B cell (primary cell): ENCODE results near the gene FOXD1. TPM values are rescaled to one million over a fixed set of nuclear protein-coding genes. Genes with fewer than 3 reads are reported as not detected.

Experiments
- ATAC-seq: fragments of 200-7000 bp; cut with Tn5 transposase; one replicate; pipeline ENCODE4 v1.10.0; 2021; ENCODE audit warnings: low read depth, mild to moderate bottlenecking, moderate number of reproducible peaks, moderate library complexity
- CTCF ChIA-PET: fragments of 350-600 bp; sonication (Branson Sonifier 250); formaldehyde crosslinking; loops from one replicate; lab custom pipeline; 2021; ENCODE audit warnings: antibody characterized with exemption, inconsistent platforms; lab: Charles Lee
- POLR2A ChIA-PET: fragments of 350-600 bp; sonication (Branson Sonifier 250); formaldehyde crosslinking; loops from one replicate; lab custom pipeline; 2021; ENCODE audit warnings: antibody characterized with exemption; lab: Charles Lee
- DNase-seq: peaks from one replicate; pipeline ENCODE4 v3.0.0; 2013
- H2AFZ ChIP-seq: 2 replicates; pipeline ENCODE4 v1.6.1; 2012; ENCODE audit warnings: mild to moderate bottlenecking, low read depth, low read length; ENCODE audit not compliant: insufficient read depth, poor library complexity, severe bottlenecking
- H3K27ac ChIP-seq, 2 donors: 1 replicate in 1 of 2; 2 replicates in 1 of 2; pipeline ENCODE4 v1.5.1; 2012 to 2013; ENCODE audit warnings: low read length in 2 of 2, mild to moderate bottlenecking in 2 of 2, moderate library complexity in 1 of 2
- H3K27me3 ChIP-seq, 4 experiments: fragments of 200-600 bp in 1 of 4; sonication (generic) in 1 of 4; replicated peaks in 1 of 4; 1 replicate in 2 of 4; 2 replicates in 2 of 4; pipeline versions ENCODE4 v1.6.1 to v1.7.0; 2013 to 2016; ENCODE audit warnings: low read length in 3 of 4, mild to moderate bottlenecking in 2 of 4, mixed read lengths in 1 of 4, moderate library complexity in 1 of 4; ENCODE audit not compliant: insufficient read depth in 4 of 4, control insufficient read depth in 3 of 4; ENCODE audit errors: control extremely low read depth in 1 of 4
- H3K36me3 ChIP-seq, 2 experiments: replicated peaks in 1 of 2; 1 replicate in 1 of 2; 2 replicates in 1 of 2; pipeline versions ENCODE4 v1.6.1 to v1.7.1; 2013; ENCODE audit warnings: low read length in 1 of 2; ENCODE audit not compliant: insufficient read depth in 2 of 2, control insufficient read depth in 1 of 2; ENCODE audit errors: control extremely low read depth in 1 of 2, extremely low read depth in 1 of 2
- H3K4me1 ChIP-seq, 2 donors: fragments of 200-600 bp in 1 of 2; sonication (generic) in 1 of 2; 1 replicate in 1 of 2; 2 replicates in 1 of 2; pipeline versions ENCODE4 v1.5.1 to v1.6.1; 2013 to 2017; ENCODE audit warnings: low read length in 2 of 2; ENCODE audit not compliant: control insufficient read depth in 2 of 2, insufficient read depth in 2 of 2
- H3K4me2 ChIP-seq: replicated peaks from 2 replicates; pipeline ENCODE3; 2012; ENCODE audit warnings: mild to moderate bottlenecking, low read depth, low read length; ENCODE audit not compliant: poor library complexity, severe bottlenecking
- H3K4me3 ChIP-seq, 5 experiments: fragments of 200-600 bp in 1 of 5; sonication (generic) in 1 of 5; 1 replicate in 3 of 5; 2 replicates in 2 of 5; pipeline versions ENCODE4 v1.5.1 to v1.7.0; 2011 to 2016; ENCODE audit warnings: low read length in 4 of 5, mild to moderate bottlenecking in 4 of 5, low read depth in 2 of 5, control low read depth in 1 of 5, moderate library complexity in 1 of 5; ENCODE audit not compliant: insufficient read depth in 1 of 5; ENCODE audit errors: control extremely low read depth in 1 of 5, extremely low read depth in 1 of 5
- H3K79me2 ChIP-seq: fragments of 200-600 bp; sonication (generic); one replicate; pipeline ENCODE4 v1.6.0; 2016; ENCODE audit warnings: low read length; ENCODE audit not compliant: control insufficient read depth, insufficient read depth
- H3K9ac ChIP-seq: fragments of 200-600 bp; sonication (generic); 2 replicates; pipeline ENCODE4 v1.6.1; 2017; ENCODE audit warnings: mild to moderate bottlenecking, low read length, moderate library complexity
- H3K9me3 ChIP-seq, 3 donors: one replicate each; pipeline versions ENCODE4 v1.6.1 to v1.7.1; 2013; ENCODE audit warnings: low read length in 2 of 3; ENCODE audit not compliant: control insufficient read depth in 2 of 3, insufficient read depth in 1 of 3; ENCODE audit errors: control extremely low read depth in 1 of 3
- H4K20me1 ChIP-seq: 2 replicates; pipeline ENCODE4 v1.6.0; 2012; ENCODE audit warnings: mild to moderate bottlenecking, low read length; ENCODE audit not compliant: insufficient read depth, control insufficient read depth, poor library complexity, severe bottlenecking
- H3K27ac Mint-ChIP-seq: one replicate; pipeline ENCODE4 v1.8.0; 2021; ENCODE audit warnings: mixed read lengths
- H3K27me3 Mint-ChIP-seq: one replicate; pipeline ENCODE4 v1.8.0; 2021; ENCODE audit warnings: mixed read lengths
- H3K4me1 Mint-ChIP-seq: one replicate; pipeline ENCODE4 v1.8.0; 2021; ENCODE audit warnings: mixed read lengths
- H3K4me3 Mint-ChIP-seq: one replicate; pipeline ENCODE4 v1.8.0; 2021; ENCODE audit warnings: mixed read lengths
- H3K9me3 Mint-ChIP-seq: one replicate; pipeline ENCODE4 v1.8.0; 2022; ENCODE audit warnings: mixed read lengths; ENCODE audit not compliant: insufficient read depth
- EZH2 ChIP-seq: IDR thresholded peaks from 2 replicates; pipeline ENCODE4 v1.6.1; 2012; ENCODE audit warnings: borderline replicate concordance, low read depth, mild to moderate bottlenecking, moderate library complexity, low read length; ENCODE audit not compliant: insufficient read depth, poor library complexity, severe bottlenecking
- WGBS: methylation state at CpG from one replicate; pipeline ENCODE4 v1.1.5; 2013; ENCODE audit warnings: missing lambda C conversion rate; ENCODE audit not compliant: insufficient coverage; 5-methylcytosine and 5-hydroxymethylcytosine counted together
- intact Hi-C: fragments of 100-400 bp; cut with micrococcal nuclease; formaldehyde crosslinking; loops from one replicate; pipeline ENCODE4 v1.10.0; 2022
- polyA plus RNA-seq: library from polyadenylated mRNA; depleted of rRNA; stranded (reverse); fragments of >200 nt; gene quantifications from 2 replicates; pipeline ENCODE4 v1.2.3, GENCODE V29; 2012
- total RNA-seq, 2 donors: library from RNA; stranded (reverse); fragments of 120-200 nt in 1 of 2; gene quantifications; 1 replicate in 1 of 2; 2 replicates in 1 of 2; pipeline versions ENCODE4 v1.2.3 to v1.2.4, GENCODE V29; 2013 to 2022
- TF ChIP-seq, protein P1 (sequence below): fragments of 200-600 bp; IDR thresholded peaks from one replicate; pipeline ENCODE4 v1.8.0; 2022; ENCODE audit warnings: antibody characterized with exemption, mild to moderate bottlenecking

FOXD1 gene
- total and polyA plus RNA-seq, 2 donors (not counting 1 experiment from before 2014, with no cell fraction given): 0.34 to 0.49 TPM

DNA sequence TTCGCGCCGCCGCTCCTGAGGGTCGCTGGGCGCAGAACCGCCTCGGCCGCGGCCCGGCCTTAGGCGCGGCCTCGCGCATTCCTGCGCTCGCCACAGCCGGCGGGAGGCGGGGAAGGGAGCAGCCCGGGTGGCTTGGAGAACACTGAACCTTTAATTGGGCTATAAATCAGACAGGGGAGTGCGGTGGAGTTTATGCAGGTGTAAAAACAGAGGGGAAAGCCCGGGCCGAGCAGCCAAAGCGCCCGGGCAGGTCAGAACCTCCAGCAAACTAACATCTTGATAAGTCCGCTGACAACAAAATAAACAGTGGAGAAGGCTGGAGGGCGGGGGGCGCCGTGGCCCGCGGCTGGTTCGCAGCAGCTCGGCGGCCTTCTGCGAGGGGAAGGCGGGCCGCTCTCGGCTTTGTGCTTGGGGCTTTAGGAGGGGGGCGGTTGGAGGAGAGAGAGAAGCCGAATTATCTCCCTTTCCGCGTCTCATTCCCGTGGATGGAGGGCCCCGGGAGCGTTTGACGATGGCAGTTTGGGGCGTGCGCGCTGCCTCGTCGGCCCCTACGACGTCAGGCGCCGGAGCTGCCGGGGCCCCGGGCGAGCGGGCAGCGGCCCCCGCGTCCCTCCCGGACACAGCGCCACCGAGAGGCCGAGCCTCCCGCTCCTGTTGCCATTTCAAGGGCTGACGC, 11.3 kb downstream of the FOXD1 start:
- peaks cover 4% of the 10 kb centered on the region for H3K9me3 Mint-ChIP-seq
- peak; percentile 51 for DNase-seq
- Histone ChIP-seq H4K20me1 (no peaks in the 10 kb centered on the region), H3K9ac (peak overlapping the region; percentile 4), H3K27ac (no peak overlapping the region), H3K4me2 (peak overlapping the region; percentile 70), H3K9me3 (peaks cover 0 to 19% (median 0%) of the 10 kb centered on the region in 3 donors), H3K27me3 (peaks cover 5 to 76% (median 67%) of the 10 kb centered on the region in 4 experiments), H3K4me1 (peaks cover 10 to 33% of the 10 kb centered on the region in 2 donors), H2AFZ (peak overlapping the region; percentile 56), H3K36me3 (no peaks in the 10 kb centered on the region), H3K79me2 (no peaks in the 10 kb centered on the region), H3K4me3 (peak overlapping the region in 3 of 5 experiments; percentile 18 to 30 (median 26))
- TF ChIP-seq, protein P1, sequence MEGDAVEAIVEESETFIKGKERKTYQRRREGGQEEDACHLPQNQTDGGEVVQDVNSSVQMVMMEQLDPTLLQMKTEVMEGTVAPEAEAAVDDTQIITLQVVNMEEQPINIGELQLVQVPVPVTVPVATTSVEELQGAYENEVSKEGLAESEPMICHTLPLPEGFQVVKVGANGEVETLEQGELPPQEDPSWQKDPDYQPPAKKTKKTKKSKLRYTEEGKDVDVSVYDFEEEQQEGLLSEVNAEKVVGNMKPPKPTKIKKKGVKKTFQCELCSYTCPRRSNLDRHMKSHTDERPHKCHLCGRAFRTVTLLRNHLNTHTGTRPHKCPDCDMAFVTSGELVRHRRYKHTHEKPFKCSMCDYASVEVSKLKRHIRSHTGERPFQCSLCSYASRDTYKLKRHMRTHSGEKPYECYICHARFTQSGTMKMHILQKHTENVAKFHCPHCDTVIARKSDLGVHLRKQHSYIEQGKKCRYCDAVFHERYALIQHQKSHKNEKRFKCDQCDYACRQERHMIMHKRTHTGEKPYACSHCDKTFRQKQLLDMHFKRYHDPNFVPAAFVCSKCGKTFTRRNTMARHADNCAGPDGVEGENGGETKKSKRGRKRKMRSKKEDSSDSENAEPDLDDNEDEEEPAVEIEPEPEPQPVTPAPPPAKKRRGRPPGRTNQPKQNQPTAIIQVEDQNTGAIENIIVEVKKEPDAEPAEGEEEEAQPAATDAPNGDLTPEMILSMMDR: no peak
- TF ChIP-seq EZH2: peak; percentile 25
- ChIA-PET POLR2A (no interaction called here), CTCF (no interaction called here)
- peaks cover 14% of the 10 kb centered on the region for H3K4me1 Mint-ChIP-seq
- no peak for ATAC-seq
- peaks cover 82% of the 10 kb centered on the region for H3K27me3 Mint-ChIP-seq
- WGBS: 5% methylated on average over 64 of the region's 69 CpGs
- peak overlapping the region; percentile 59 for H3K4me3 Mint-ChIP-seq
- intact Hi-C loops: loop anchor here (2.0 kb wide), 1 partner anchor 16 kb away; no protein-coding TSS in a partner anchor
- no peak overlapping the region for H3K27ac Mint-ChIP-seq

DNA sequence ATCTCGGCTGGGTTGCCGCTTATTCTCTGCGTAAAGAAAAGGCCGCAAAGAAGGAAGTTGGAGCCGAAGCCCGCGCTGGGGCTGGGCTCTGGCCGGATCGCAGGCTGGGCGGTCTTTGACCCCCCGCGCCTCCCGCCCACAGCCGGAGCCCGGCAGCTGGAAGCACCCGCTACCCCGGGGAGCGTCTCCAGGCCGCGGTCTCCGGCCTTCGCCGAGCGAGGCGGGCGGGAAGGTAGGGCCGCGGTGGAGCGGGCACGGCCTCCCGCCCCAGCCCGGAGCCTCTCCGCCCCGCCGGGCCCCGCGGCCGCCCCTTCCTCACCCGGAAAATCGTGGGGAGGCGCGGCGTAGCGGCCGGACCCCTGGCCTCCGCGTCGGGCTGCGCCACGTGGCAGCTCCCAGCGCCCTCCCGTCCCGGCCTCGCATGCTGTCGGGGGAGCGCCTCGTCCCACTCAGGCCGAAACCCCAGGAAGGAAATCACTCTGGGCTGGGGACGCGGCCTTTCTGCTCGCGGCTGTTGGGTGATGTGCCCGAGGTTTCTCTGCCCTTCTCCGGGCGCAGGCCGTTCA, 12.0 kb downstream of the FOXD1 start:
- Histone ChIP-seq H3K4me2 (peak overlapping the region; percentile 70), H3K4me3 (peak overlapping the region in 3 of 5 experiments; percentile 18 to 30 (median 26)), H3K27me3 (peaks cover 4 to 69% (median 61%) of the 10 kb centered on the region in 4 experiments), H3K36me3 (no peaks in the 10 kb centered on the region), H3K9me3 (peaks cover 0 to 19% (median 0%) of the 10 kb centered on the region in 3 donors), H3K9ac (peak overlapping the region; percentile 4), H2AFZ (peak overlapping the region; percentile 56), H3K4me1 (peaks cover 10 to 33% of the 10 kb centered on the region in 2 donors), H3K27ac (no peak overlapping the region), H4K20me1 (no peaks in the 10 kb centered on the region), H3K79me2 (no peaks in the 10 kb centered on the region)
- H3K27ac Mint-ChIP-seq: no peak overlapping the region
- intact Hi-C loops: loop anchor here (2.0 kb wide), 1 partner anchor 16 kb away; no protein-coding TSS in a partner anchor
- H3K9me3 Mint-ChIP-seq: peaks cover 4% of the 10 kb centered on the region
- peak overlapping the region; percentile 59 for H3K4me3 Mint-ChIP-seq
- peaks cover 14% of the 10 kb centered on the region for H3K4me1 Mint-ChIP-seq
- DNase-seq (peak; percentile 40), ATAC-seq (no peak)
- peak; percentile 64 for TF ChIP-seq EZH2
- TF ChIP-seq, protein P1: no peak
- H3K27me3 Mint-ChIP-seq: peaks cover 75% of the 10 kb centered on the region
- ChIA-PET POLR2A (no interaction called here), CTCF (no interaction called here)
- WGBS: 6% methylated on average over 66 of the region's 66 CpGs
